Stomach (tissue), 9 donors: ENCODE measurements around the gene NPL. TPM values are rescaled to one million over a fixed set of nuclear protein-coding genes. Genes with fewer than 3 reads are reported as not detected.

Experiments
- DNase-seq, 2 donors: peaks; one replicate each; pipeline versions ENCODE4 v3.0.0 to v3.0.0-alpha.2; 2013 to 2019
- H3K27ac ChIP-seq, 5 donors: fragments of 200-600 bp in 4 of 5; sonication (generic) in 4 of 5; one replicate each; pipeline ENCODE4 v1.5.1; 2013 to 2019; ENCODE audit warnings: mild to moderate bottlenecking in 1 of 5, moderate library complexity in 1 of 5
- H3K27me3 ChIP-seq, 3 donors: fragments of 200-600 bp; sonication (generic); one replicate each; pipeline ENCODE4 v1.5.1; 2017 to 2019; ENCODE audit warnings: mixed run types in 1 of 3
- H3K36me3 ChIP-seq, 4 donors: fragments of 200-600 bp; sonication (generic); 1 replicate in 3 of 4; 2 replicates in 1 of 4; pipeline ENCODE4 v1.5.1; 2016 to 2019
- H3K4me1 ChIP-seq, 4 donors: fragments of 200-600 bp; sonication (generic); one replicate each; pipeline ENCODE4 v1.5.1; 2016 to 2019
- H3K4me3 ChIP-seq, 4 donors: fragments of 200-600 bp; sonication (generic) in 3 of 4; one replicate each; pipeline ENCODE4 v1.5.1; 2016 to 2019; ENCODE audit warnings: mild to moderate bottlenecking in 1 of 4
- H3K9me3 ChIP-seq, 4 donors: fragments of 200-600 bp; sonication (generic); one replicate each; pipeline ENCODE4 v1.5.1; 2016 to 2019
- CTCF ChIP-seq, 7 experiments: fragments of 450-650 bp in 4 of 7; fragments of 200-600 bp in 3 of 7; sonication (generic) in 3 of 7; IDR thresholded peaks; one replicate each; pipeline ENCODE4 v1.5.1; 2016 to 2019; ENCODE audit warnings: antibody characterized with exemption in 7 of 7, control low read depth in 2 of 7, mild to moderate bottlenecking in 1 of 7
- EP300 ChIP-seq: sonication (generic); formaldehyde crosslinking; IDR thresholded peaks from one replicate; pipeline ENCODE4 v1.6.1; 2017; ENCODE audit warnings: antibody characterized with exemption
- POLR2A ChIP-seq, 4 donors: fragments of 450-650 bp; IDR thresholded peaks; one replicate each; pipeline ENCODE4 v1.6.1; 2016; ENCODE audit warnings: antibody characterized with exemption in 4 of 4, control low read depth in 2 of 4, mild to moderate bottlenecking in 1 of 4, moderate library complexity in 1 of 4
- POLR2AphosphoS5 ChIP-seq, 3 donors: sonication (generic); formaldehyde crosslinking; IDR thresholded peaks; one replicate each; pipeline ENCODE4 v1.6.1; 2016; ENCODE audit warnings: antibody characterized with exemption in 3 of 3
- WGBS, 5 donors: extraction: QIAGEN DNeasy Blood & Tissue Kit in 3 of 5; methylation state at CpG; one replicate each; pipeline versions ENCODE4 v1.1.5 to v1.1.7; 2013 to 2018; 5-methylcytosine and 5-hydroxymethylcytosine counted together
- intact Hi-C: fragments of 100-400 bp; cut with DNase I; formaldehyde crosslinking; loops from one replicate; pipeline ENCODE4 v1.15.1; 2023; ENCODE audit warnings: low total_unique reads
- polyA plus RNA-seq, 3 donors: library from polyadenylated mRNA; stranded (reverse); fragments of 200-250 nt; gene quantifications; one replicate each; pipeline ENCODE4 v1.2.3, GENCODE V29; 2013
- total RNA-seq, 5 donors: library from RNA; depleted of rRNA; stranded (reverse); fragments of >200 nt; gene quantifications; one replicate each; pipeline versions ENCODE4 v1.1.0 to v1.2.3, GENCODE V29; 2014 to 2016
- donor health status: healthy with polysubstance abuse.
- donor health status: Bipolar disorder and iron deficiency.
- donor health status: healthy.

The NPL gene
- total and polyA plus RNA-seq, 8 donors: 0.45 to 48.5 (median 6.0) TPM

GRCh38 chr1:182756423-182756822 lies 33.1 kb upstream of the NPL start:
- Histone ChIP-seq H3K27ac (no peak overlapping the region), H3K27me3 (no peaks in the 10 kb centered on the region), H3K4me3 (no peak overlapping the region), H3K4me1 (no peaks in the 10 kb centered on the region), H3K9me3 (peaks cover 0 to 2% (median 0%) of the 10 kb centered on the region in 4 donors), H3K36me3 (no peaks in the 10 kb centered on the region)
- DNase-seq: no peak
- no peak for TF ChIP-seq CTCF (IDR thresholded peaks at IDR 0.05)
- no peak for TF ChIP-seq POLR2A (IDR thresholded peaks at IDR 0.05)
- intact Hi-C loops: no loop called here

GRCh38 chr1:182761396-182762395 lies 27.9 kb upstream of the NPL start:
- Histone ChIP-seq H3K36me3 (no peaks in the 10 kb centered on the region), H3K27me3 (no peaks in the 10 kb centered on the region), H3K4me1 (no peaks in the 10 kb centered on the region), H3K9me3 (peaks cover 0 to 9% (median 0%) of the 10 kb centered on the region in 4 donors), H3K27ac (no peak overlapping the region), H3K4me3 (no peak overlapping the region)
- no peak for TF ChIP-seq POLR2AphosphoS5 (IDR thresholded peaks at IDR 0.05)
- no peak for TF ChIP-seq EP300
- no peak for TF ChIP-seq POLR2A (IDR thresholded peaks at IDR 0.05)
- TF ChIP-seq CTCF (IDR thresholded peaks at IDR 0.05): no peak
- WGBS, 5 donors: 75 to 91% (median 83%) methylated on average over 4 of the region's 4 CpGs
- intact Hi-C loops: no loop called here
- no peak for DNase-seq

GRCh38 chr1:182762536-182762935 lies 27.0 kb upstream of the NPL start:
- no peak for DNase-seq
- TF ChIP-seq POLR2AphosphoS5 (IDR thresholded peaks at IDR 0.05): no peak
- TF ChIP-seq EP300: no peak
- TF ChIP-seq POLR2A (IDR thresholded peaks at IDR 0.05): no peak
- no peak for TF ChIP-seq CTCF (IDR thresholded peaks at IDR 0.05)
- H3K27me3 ChIP-seq: no peaks in the 10 kb centered on the region
- no peak overlapping the region for H3K4me3 ChIP-seq
- H3K27ac ChIP-seq: no peak overlapping the region
- peaks cover 0 to 9% (median 0%) of the 10 kb centered on the region in 4 donors for H3K9me3 ChIP-seq
- no peaks in the 10 kb centered on the region for H3K36me3 ChIP-seq
- H3K4me1 ChIP-seq: no peaks in the 10 kb centered on the region
- 84 to 90% (median 87%) methylated on average over 4 of the region's 4 CpGs for WGBS, 5 donors
- intact Hi-C loops: no loop called here

GRCh38 chr1:182764029-182764727 lies 25.4 kb upstream of the NPL start:
- Histone ChIP-seq H3K36me3 (no peaks in the 10 kb centered on the region), H3K4me3 (no peak overlapping the region), H3K4me1 (no peaks in the 10 kb centered on the region), H3K27me3 (no peaks in the 10 kb centered on the region), H3K27ac (no peak overlapping the region), H3K9me3 (peaks cover 0 to 9% (median 0%) of the 10 kb centered on the region in 4 donors)
- TF ChIP-seq EP300: no peak
- no peak for TF ChIP-seq CTCF (IDR thresholded peaks at IDR 0.05)
- no peak for TF ChIP-seq POLR2A (IDR thresholded peaks at IDR 0.05)
- no peak for TF ChIP-seq POLR2AphosphoS5 (IDR thresholded peaks at IDR 0.05)
- WGBS, 5 donors: 53 to 60% (median 56%) methylated on average over 4 of the region's 4 CpGs
- intact Hi-C loops: no loop called here
- DNase-seq: no peak
